K562 (cell line): ENCODE results near the gene ZNHIT2. TPM values are rescaled to one million over a fixed set of nuclear protein-coding genes. Genes with fewer than 3 reads are reported as not detected.
A peak's percentile ranks its signal among the peaks of the same experiment; 100 is the strongest.
"Not testable (repeated sequence)": the region's sequence is repeated elsewhere in the genome, so short reads cannot be mapped to it uniquely, and the experiment has no call there.

Source experiments
- ATAC-seq: fragments of 200-7000 bp; cut with Tn5 transposase; 3 replicates; pipeline ENCODE4 v1.9.1; 2020; ENCODE audit warnings: moderate library complexity
- BruUV-seq: library from RNA; stranded (reverse); fragments of 400-500 nt; replicated peaks from 2 replicates; lab custom pipeline; 2021; lab: Mats Ljungman, UMichigan
- CTCF ChIA-PET: fragments of 300-600 bp; formaldehyde crosslinking; extraction: SDS; loops from one replicate; lab custom pipeline; 2021; ENCODE audit warnings: low intra/inter-chr PET ratio; lab: Yijun Ruan, JAX
- POLR2A ChIA-PET: fragments of 300-600, 350-650 bp; sonication (Branson Sonifier 250); formaldehyde crosslinking; extraction: SDS; loops from one replicate; lab custom pipeline; 2021; ENCODE audit warnings: antibody characterized with exemption, inconsistent platforms; lab: Yijun Ruan, JAX
- DNase-seq, 4 experiments: peaks; one replicate each; pipeline versions ENCODE4 v3.0.0 to v3.0.0-alpha.2; 2011 to 2018; ENCODE audit warnings: low spot score in 3 of 4, mixed read lengths in 3 of 4; ENCODE audit errors: extremely low read depth in 1 of 4
- FAIRE-seq: peaks from 2 replicates; lab custom pipeline; 2011; peaks lifted over from hg19 to GRCh38; lab: Jason Lieb, UNC
- H2AFZ ChIP-seq: 2 replicates; pipeline ENCODE4 v1.6.0; 2011; ENCODE audit warnings: low read depth, low read length, control low read depth, inconsistent platforms
- H3K27ac ChIP-seq: fragments of 200-600 bp; 3 replicates; pipeline ENCODE4 v1.8.0; 2011; ENCODE audit warnings: low read depth, mild to moderate bottlenecking, control low read depth, inconsistent platforms, low read length, moderate library complexity, mixed read lengths; ENCODE audit errors: extremely low read depth
- H3K27me3 ChIP-seq, 2 experiments: fragments of 300-600 bp in 1 of 2; 2 replicates in 1 of 2; 3 replicates in 1 of 2; pipeline versions ENCODE4 v1.6.0 to v1.8.0; 2011; ENCODE audit warnings: inconsistent platforms in 2 of 2, low read length in 2 of 2, mild to moderate bottlenecking in 1 of 2, mixed read lengths in 1 of 2, moderate library complexity in 1 of 2; ENCODE audit not compliant: control insufficient read depth in 2 of 2, insufficient read depth in 2 of 2
- H3K36me3 ChIP-seq: fragments of 300-600 bp; 3 replicates; pipeline ENCODE4 v1.8.0; 2011; ENCODE audit warnings: mild to moderate bottlenecking, low read length, inconsistent platforms; ENCODE audit not compliant: control insufficient read depth, insufficient read depth
- H3K4me1 ChIP-seq, 2 experiments: fragments of 200-600 bp in 1 of 2; replicated peaks in 1 of 2; 2 replicates in 1 of 2; 3 replicates in 1 of 2; pipeline versions ENCODE4 v1.5.1 to v1.8.0; 2011; ENCODE audit warnings: inconsistent platforms in 2 of 2, low read length in 2 of 2, mild to moderate bottlenecking in 1 of 2, mixed read lengths in 1 of 2, moderate library complexity in 1 of 2; ENCODE audit not compliant: control insufficient read depth in 2 of 2, insufficient read depth in 2 of 2
- H3K4me2 ChIP-seq: 2 replicates; pipeline ENCODE4 v1.6.1; 2011; ENCODE audit warnings: low read length, control low read depth, inconsistent platforms, mixed read lengths; ENCODE audit not compliant: insufficient read depth
- H3K4me3 ChIP-seq: fragments of 200-600 bp; sonication (generic), shearing (Covaris generic); 2 replicates; pipeline ENCODE4 v1.5.1; 2016; ENCODE audit warnings: control low read depth, inconsistent platforms
- H3K79me2 ChIP-seq: fragments of 200-600 bp; 3 replicates; pipeline ENCODE4 v1.8.0; 2011; ENCODE audit warnings: low read length, inconsistent platforms; ENCODE audit not compliant: control insufficient read depth, insufficient read depth
- H3K9ac ChIP-seq, 2 experiments: 2 replicates each; pipeline versions ENCODE4 v1.6.0 to v1.6.1; 2011; ENCODE audit warnings: low read depth in 2 of 2, low read length in 2 of 2, control low read depth in 1 of 2, inconsistent platforms in 1 of 2, mild to moderate bottlenecking in 1 of 2, mixed read lengths in 1 of 2; ENCODE audit not compliant: insufficient read depth in 1 of 2
- H3K9me1 ChIP-seq: one replicate; pipeline ENCODE4 v1.6.0; 2011; ENCODE audit warnings: inconsistent platforms, mild to moderate bottlenecking, low read length, moderate library complexity; ENCODE audit not compliant: control insufficient read depth, insufficient read depth
- H3K9me3 ChIP-seq: replicated peaks from 2 replicates; pipeline ENCODE4 v1.5.1; 2011; ENCODE audit warnings: low read depth, low read length, inconsistent platforms; ENCODE audit not compliant: control insufficient read depth, insufficient read depth
- H4K20me1 ChIP-seq: replicated peaks from 2 replicates; pipeline ENCODE4 v1.6.1; 2011; ENCODE audit warnings: low read length, inconsistent platforms, mixed read lengths; ENCODE audit not compliant: control insufficient read depth, insufficient read depth
- ARID1B ChIP-seq: fragments of 450-650 bp; IDR thresholded peaks from 2 replicates; pipeline ENCODE4 v1.6.1; 2016; ENCODE audit warnings: antibody characterized with exemption, mild to moderate bottlenecking, inconsistent platforms
- BHLHE40 ChIP-seq: IDR thresholded peaks from 2 replicates; pipeline ENCODE4 v1.6.1; 2011; ENCODE audit warnings: low read length, improper control_type of control experiment
- CREM ChIP-seq: IDR thresholded peaks from 2 replicates; pipeline ENCODE4 v1.6.1; 2014; ENCODE audit warnings: antibody characterized with exemption, low read depth
- ELF1 ChIP-seq: fragments of 200-800 bp; sonication (Bioruptor generic); IDR thresholded peaks from 2 replicates; pipeline ENCODE4 v1.6.1; 2016; ENCODE audit warnings: missing genetic modification characterization, missing compliant biosample characterization
- HDAC1 ChIP-seq, 2 experiments: fragments of 450-650 bp; IDR thresholded peaks; 2 replicates each; pipeline ENCODE4 v1.6.1; 2016 to 2017; ENCODE audit warnings: inconsistent platforms in 1 of 2, mild to moderate bottlenecking in 1 of 2, moderate library complexity in 1 of 2
- MAFF ChIP-seq: IDR thresholded peaks from 2 replicates; pipeline ENCODE4 v1.6.1; 2012; ENCODE audit warnings: low read length, improper control_type of control experiment
- MED1 ChIP-seq: sonication (generic); formaldehyde crosslinking; IDR thresholded peaks from 2 replicates; pipeline ENCODE4 v1.8.1; 2023; ENCODE audit warnings: missing genetic modification reagents, borderline replicate concordance
- MYNN ChIP-seq, 2 experiments: sonication (generic); formaldehyde crosslinking in 1 of 2; IDR thresholded peaks; 2 replicates each; pipeline versions ENCODE4 v1.5.0 to v1.6.1; 2016 to 2020; ENCODE audit warnings: antibody characterized with exemption in 1 of 2, missing genetic modification reagents in 1 of 2
- NFIX ChIP-seq: fragments of 250-450 bp; sonication (Bioruptor Pico); IDR thresholded peaks from 2 replicates; pipeline ENCODE4 v1.4.0; 2020; ENCODE audit warnings: low read depth, mild to moderate bottlenecking, moderate library complexity
- RBBP5 ChIP-seq: fragments of 200-600 bp; sonication (generic); IDR thresholded peaks from 2 replicates; pipeline ENCODE4 v1.6.1; 2012; ENCODE audit warnings: borderline replicate concordance, mild to moderate bottlenecking, low read length, control low read depth, inconsistent platforms; ENCODE audit not compliant: insufficient read depth, poor library complexity, severe bottlenecking
- TEAD4 ChIP-seq, 2 experiments: sonication (generic) in 1 of 2; formaldehyde crosslinking in 1 of 2; IDR thresholded peaks; 2 replicates each; pipeline versions ENCODE4 v1.6.1 to v1.8.0; 2012 to 2022; ENCODE audit warnings: borderline replicate concordance in 1 of 2, inconsistent platforms in 1 of 2, low read length in 1 of 2, mild to moderate bottlenecking in 1 of 2, missing genetic modification reagents in 1 of 2
- ZNF316 ChIP-seq: fragments of 450-650 bp; IDR thresholded peaks from 2 replicates; pipeline ENCODE4 v1.6.1; 2016
- WGBS: fragments of 100-300 bp; shearing (Covaris generic); methylation state at CpG from one replicate; pipeline ENCODE4 v1.1.6; 2016; ENCODE audit warnings: low coverage, mixed read lengths; ENCODE audit not compliant: insufficient coverage; ENCODE audit errors: missing lambda C conversion rate; 5-methylcytosine and 5-hydroxymethylcytosine counted together
- in situ Hi-C: fragments of 300-500 bp; cut with MboI; formaldehyde crosslinking; loops from 4 replicates; pipeline ENCODE4 v1.15.0; 2018; ENCODE audit warnings: inconsistent platforms, mixed read lengths
- intact Hi-C: fragments of 100-400 bp; cut with micrococcal nuclease; formaldehyde crosslinking; loops from 2 replicates; pipeline ENCODE4 v1.14.2; 2022
- polyA plus RNA-seq, 8 experiments: library from polyadenylated mRNA; depleted of rRNA in 4 of 8; stranded (reverse) in 5 of 8; unstranded in 3 of 8; fragments of >200 nt; fragmentation: Nextera tagmentation in 2 of 8; fragmentation: Illumina TruSeq in 1 of 8; extraction: Ambion mirVana in 2 of 8; extraction: Trizol in 1 of 8; gene quantifications; 2 replicates each; pipeline versions ENCODE4 v1.2.1 to v1.2.3, GENCODE V29; 2011 to 2014; ENCODE audit warnings: inconsistent platforms in 1 of 8, missing spikeins in 1 of 8
- total RNA-seq, 7 experiments: library from RNA; depleted of rRNA in 6 of 7; stranded (reverse); fragments of >200 nt in 6 of 7; fragmentation: Illumina TruSeq in 2 of 7; extraction: Trizol in 2 of 7; gene quantifications; 2 replicates each; pipeline versions ENCODE4 v1.2.1 to v1.2.3, GENCODE V29; 2011 to 2021; ENCODE audit warnings: low replicate concordance in 1 of 7
- TF ChIP-seq, protein P1 (sequence below): sonication (generic); formaldehyde crosslinking; IDR thresholded peaks from 2 replicates; pipeline ENCODE4 v1.9.0; 2022; ENCODE audit warnings: mild to moderate bottlenecking, missing genetic modification reagents
- TF ChIP-seq, protein P2 (sequence below): sonication (generic); IDR thresholded peaks from 2 replicates; pipeline ENCODE4 v1.6.1; 2016
- TF ChIP-seq, protein P3 (sequence below): fragments of 450-650 bp; conservative IDR thresholded peaks from 2 replicates; pipeline ENCODE4 v1.6.1; 2016; ENCODE audit warnings: missing genetic modification characterization, low read depth, mild to moderate bottlenecking, missing compliant biosample characterization, moderate library complexity
- TF ChIP-seq, protein P4 (sequence below): fragments of 200-800 bp; sonication (Bioruptor generic); IDR thresholded peaks from 2 replicates; pipeline ENCODE4 v1.6.1; 2017; ENCODE audit warnings: missing genetic modification characterization, missing compliant biosample characterization

Gene ZNHIT2
- total and polyA plus RNA-seq, 9 of the 15 experiments (the other 6 are each of a cell fraction or from before 2014, with no cell fraction given) = 0.08 to 39.0 (median 2.5) TPM

DNA sequence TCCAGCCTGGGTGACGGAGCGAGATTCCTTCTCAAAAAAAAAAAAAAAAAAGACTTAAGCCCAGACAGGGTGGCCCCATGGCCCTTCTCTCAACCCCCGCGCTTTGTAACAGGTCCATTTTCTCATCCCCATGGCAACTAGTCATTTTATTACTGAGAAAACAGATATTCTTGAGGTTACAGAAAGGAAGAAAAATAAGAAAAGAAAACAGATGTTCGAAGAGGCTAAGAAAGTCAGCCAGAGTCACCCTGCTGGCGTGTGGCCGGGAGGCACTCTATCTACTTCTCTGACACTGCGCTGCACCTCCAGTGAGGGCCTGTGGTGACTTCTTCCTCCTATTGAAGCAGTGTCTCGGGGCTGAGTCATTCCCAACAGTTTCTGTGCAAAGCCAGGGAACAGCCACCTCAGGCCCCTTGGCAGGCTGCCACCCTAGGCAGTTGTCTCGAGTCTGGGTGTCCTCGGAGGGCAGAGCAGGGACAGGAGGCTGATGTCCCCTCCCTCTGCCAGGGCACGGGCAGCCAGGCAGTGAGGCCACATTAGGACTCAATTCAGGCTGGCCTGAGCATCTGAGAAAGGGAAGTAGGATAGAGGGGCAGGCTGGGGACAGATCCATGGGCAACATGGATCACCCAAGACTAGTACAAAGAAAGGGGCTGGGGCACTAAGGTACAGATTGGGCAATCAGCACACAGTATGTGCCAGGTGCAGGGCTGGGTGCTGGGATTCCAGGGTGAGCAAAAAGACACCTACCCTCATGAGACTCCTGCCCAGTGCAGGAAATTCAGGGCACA, 33.2 kb upstream of the ZNHIT2 start (continued):
- TF ChIP-seq TEAD4 (IDR thresholded peaks at IDR 0.05; ENCODE audit: low read length) (0 out of 2 replicates have a peak, but pooled peaks have one; percentile 4), TEAD4 (CRISPR knock-in tag; IDR thresholded peaks at IDR 0.05; ENCODE audit: borderline replicate concordance) (no peak), MYNN (IDR thresholded peaks at IDR 0.05) (peak; percentile 81; the same call in 1 of the 2 replicates), MYNN (CRISPR knock-in tag; IDR thresholded peaks at IDR 0.05) (no peak), NFIX (CRISPR knock-in tag) (peak; percentile 39; the same call in 1 of the 2 replicates), CREM (peak; percentile 62; the same call in 1 of the 2 replicates), BHLHE40 (0 out of 2 replicates have a peak, but pooled peaks have one; percentile 13), MED1 (no peak), MAFF (peak; percentile 66), ARID1B (peak; percentile 74), HDAC1 (IDR thresholded peaks at IDR 0.05) (peak in 1 of 2 experiments; percentile 40; a peak in 1 of 4 replicates), RBBP5 (peak; percentile 50), ZNF316 (peak; percentile 67), ELF1 (0 out of 2 replicates have a peak, but pooled peaks have one; percentile 28)
- TF ChIP-seq, protein P1, sequence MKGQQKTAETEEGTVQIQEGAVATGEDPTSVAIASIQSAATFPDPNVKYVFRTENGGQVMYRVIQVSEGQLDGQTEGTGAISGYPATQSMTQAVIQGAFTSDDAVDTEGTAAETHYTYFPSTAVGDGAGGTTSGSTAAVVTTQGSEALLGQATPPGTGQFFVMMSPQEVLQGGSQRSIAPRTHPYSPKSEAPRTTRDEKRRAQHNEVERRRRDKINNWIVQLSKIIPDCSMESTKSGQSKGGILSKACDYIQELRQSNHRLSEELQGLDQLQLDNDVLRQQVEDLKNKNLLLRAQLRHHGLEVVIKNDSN (CRISPR knock-in tag) = 0 out of 2 replicates have a peak, but pooled peaks have one; percentile 17
- TF ChIP-seq, protein P2, sequence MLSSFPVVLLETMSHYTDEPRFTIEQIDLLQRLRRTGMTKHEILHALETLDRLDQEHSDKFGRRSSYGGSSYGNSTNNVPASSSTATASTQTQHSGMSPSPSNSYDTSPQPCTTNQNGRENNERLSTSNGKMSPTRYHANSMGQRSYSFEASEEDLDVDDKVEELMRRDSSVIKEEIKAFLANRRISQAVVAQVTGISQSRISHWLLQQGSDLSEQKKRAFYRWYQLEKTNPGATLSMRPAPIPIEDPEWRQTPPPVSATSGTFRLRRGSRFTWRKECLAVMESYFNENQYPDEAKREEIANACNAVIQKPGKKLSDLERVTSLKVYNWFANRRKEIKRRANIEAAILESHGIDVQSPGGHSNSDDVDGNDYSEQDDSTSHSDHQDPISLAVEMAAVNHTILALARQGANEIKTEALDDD = 0 out of 2 replicates have a peak, but pooled peaks have one; percentile 14
- TF ChIP-seq, protein P3, sequence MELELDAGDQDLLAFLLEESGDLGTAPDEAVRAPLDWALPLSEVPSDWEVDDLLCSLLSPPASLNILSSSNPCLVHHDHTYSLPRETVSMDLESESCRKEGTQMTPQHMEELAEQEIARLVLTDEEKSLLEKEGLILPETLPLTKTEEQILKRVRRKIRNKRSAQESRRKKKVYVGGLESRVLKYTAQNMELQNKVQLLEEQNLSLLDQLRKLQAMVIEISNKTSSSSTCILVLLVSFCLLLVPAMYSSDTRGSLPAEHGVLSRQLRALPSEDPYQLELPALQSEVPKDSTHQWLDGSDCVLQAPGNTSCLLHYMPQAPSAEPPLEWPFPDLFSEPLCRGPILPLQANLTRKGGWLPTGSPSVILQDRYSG (tag) = no peak; the same call in 1 of the 2 replicates
- TF ChIP-seq, protein P4, sequence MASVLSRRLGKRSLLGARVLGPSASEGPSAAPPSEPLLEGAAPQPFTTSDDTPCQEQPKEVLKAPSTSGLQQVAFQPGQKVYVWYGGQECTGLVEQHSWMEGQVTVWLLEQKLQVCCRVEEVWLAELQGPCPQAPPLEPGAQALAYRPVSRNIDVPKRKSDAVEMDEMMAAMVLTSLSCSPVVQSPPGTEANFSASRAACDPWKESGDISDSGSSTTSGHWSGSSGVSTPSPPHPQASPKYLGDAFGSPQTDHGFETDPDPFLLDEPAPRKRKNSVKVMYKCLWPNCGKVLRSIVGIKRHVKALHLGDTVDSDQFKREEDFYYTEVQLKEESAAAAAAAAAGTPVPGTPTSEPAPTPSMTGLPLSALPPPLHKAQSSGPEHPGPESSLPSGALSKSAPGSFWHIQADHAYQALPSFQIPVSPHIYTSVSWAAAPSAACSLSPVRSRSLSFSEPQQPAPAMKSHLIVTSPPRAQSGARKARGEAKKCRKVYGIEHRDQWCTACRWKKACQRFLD (CRISPR knock-in tag) = peak; percentile 21; the same call in 1 of the 2 replicates

DNA sequence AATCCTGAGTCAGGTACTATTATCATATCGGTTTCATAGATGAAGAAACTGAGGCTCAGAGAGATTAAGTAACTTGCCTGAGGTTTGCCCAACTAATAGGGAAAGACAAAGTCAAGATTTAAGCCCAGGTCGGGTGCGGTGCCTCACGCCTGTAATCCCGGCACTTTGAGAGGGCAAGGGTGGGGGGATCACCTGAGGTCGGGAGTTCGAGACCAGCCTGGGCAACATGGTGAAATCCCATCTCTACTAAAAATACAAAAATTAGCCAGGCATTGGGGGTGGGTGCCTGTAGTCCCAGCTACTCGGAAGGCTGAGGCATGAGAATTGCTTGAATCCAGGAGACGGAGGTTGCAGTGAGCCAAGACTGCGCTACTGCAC, 32.6 kb upstream of the ZNHIT2 start:
- FAIRE-seq, H3K9me3 ChIP-seq, BruUV-seq, H3K27me3 ChIP-seq, DNase-seq, CTCF ChIA-PET, H3K9me1 ChIP-seq, H3K79me2 ChIP-seq, in situ Hi-C loops, ATAC-seq, intact Hi-C loops, H3K4me3 ChIP-seq, H4K20me1 ChIP-seq, H3K36me3 ChIP-seq: not testable (repeated sequence)
- Histone ChIP-seq H3K9ac (peak overlapping the region; percentile 8 to 48; a peak in 2 of 4 replicates), H2AFZ (peak overlapping the region; percentile 96), H3K4me2 (peak overlapping the region; percentile 68), H3K27ac (peak overlapping the region; percentile 82; the same call in 2 of the 3 replicates), H3K4me1 (peaks cover 20 to 26% of the 10 kb centered on the region in 2 experiments)
- WGBS = 64% methylated on average over 8 of the region's 10 CpGs
- POLR2A ChIA-PET = interaction anchor here (7.6 kb wide), 1 partner anchor 15 kb away, joined by 75 read pairs; the partner anchor contains the start of gene SYVN1
